ENCODE results near the gene RO60. TPM values are rescaled to one million over a fixed set of nuclear protein-coding genes. Genes with fewer than 3 reads are reported as not detected.
A peak's percentile ranks its signal among the peaks of the same experiment; 100 is the strongest.
"Not testable (repeated sequence)": the region's sequence is repeated elsewhere in the genome, so short reads cannot be mapped to it uniquely, and the experiment has no call there.

Gene RO60
- polyA plus RNA-seq, 4 donors: 4.0 to 26.4 (median 7.2) TPM

DNA sequence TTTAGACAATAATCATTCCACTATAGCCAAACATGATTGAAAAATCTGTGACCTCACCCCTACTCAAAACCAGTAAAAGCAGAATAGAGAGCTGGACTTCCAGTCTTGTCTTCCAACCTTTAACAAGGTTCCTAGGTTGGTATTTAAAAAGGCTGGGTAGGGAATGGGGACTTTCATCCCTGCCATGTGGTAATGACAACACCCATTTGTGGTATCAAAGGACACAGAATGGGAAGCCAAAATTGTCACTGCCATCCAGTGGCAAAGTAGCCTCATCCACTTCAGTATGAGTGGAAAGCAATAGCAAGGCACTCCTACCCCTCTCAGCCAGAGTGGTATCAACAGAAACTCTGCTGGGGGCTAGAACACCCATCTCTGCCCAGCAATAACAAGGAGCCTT lies 34.2 kb upstream of the RO60 start:
- Histone ChIP-seq H3K27ac (ENCODE audit: low read depth in 1 of 3, low read length in 2 of 3) (no peak overlapping the region), H3K9me3 (ENCODE audit: control insufficient read depth in 2 of 2, insufficient read depth in 1 of 2, low read depth in 1 of 2, low read length in 1 of 2) (no peaks in the 10 kb centered on the region), H3K36me3 (ENCODE audit: control insufficient read depth in 3 of 3, insufficient read depth in 2 of 3, low read depth in 1 of 3, low read length in 3 of 3) (peaks cover 0 to 9% (median 0%) of the 10 kb centered on the region in 3 donors), H3K4me3 (ENCODE audit: low read depth in 1 of 3, low read length in 3 of 3) (no peak overlapping the region), H3K27me3 (ENCODE audit: control insufficient read depth in 3 of 3, insufficient read depth in 3 of 3, low read length in 3 of 3) (no peaks in the 10 kb centered on the region), H3K4me1 (ENCODE audit: control insufficient read depth in 3 of 3, insufficient read depth in 2 of 3, low read depth in 1 of 3, low read length in 2 of 3) (no peaks in the 10 kb centered on the region)
- no peak for FAIRE-seq
- DNase-seq: peak in 1 of 2 donors; percentile 37

DNA sequence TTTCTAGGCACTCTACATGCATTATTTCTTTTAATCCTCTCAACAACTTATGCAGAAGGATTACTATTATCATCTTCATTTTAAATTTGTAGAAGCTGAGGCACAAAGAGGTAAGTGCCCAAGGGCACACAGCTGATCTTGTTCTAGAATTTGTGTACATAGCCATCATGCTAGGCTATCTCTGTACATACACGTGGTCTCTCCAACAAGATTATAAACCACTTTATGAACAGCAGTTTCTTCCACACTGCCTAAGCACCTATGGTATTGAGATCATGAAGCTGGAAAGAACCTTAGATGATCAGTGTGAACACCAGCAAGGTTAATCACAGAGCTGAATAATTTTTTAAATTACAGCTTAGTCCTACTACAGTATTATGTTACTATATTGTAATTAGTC lies 29.1 kb upstream of the RO60 start:
- Histone ChIP-seq H3K27me3 (ENCODE audit: control insufficient read depth in 3 of 3, insufficient read depth in 3 of 3, low read length in 3 of 3) (no peaks in the 10 kb centered on the region), H3K27ac (ENCODE audit: low read depth in 1 of 3, low read length in 2 of 3) (no peak overlapping the region), H3K4me1 (ENCODE audit: control insufficient read depth in 3 of 3, insufficient read depth in 2 of 3, low read depth in 1 of 3, low read length in 2 of 3) (peaks cover 0 to 5% (median 0%) of the 10 kb centered on the region in 3 donors), H3K36me3 (ENCODE audit: control insufficient read depth in 3 of 3, insufficient read depth in 2 of 3, low read depth in 1 of 3, low read length in 3 of 3) (peaks cover 0 to 9% (median 0%) of the 10 kb centered on the region in 3 donors), H3K9me3 (ENCODE audit: control insufficient read depth in 2 of 2, insufficient read depth in 1 of 2, low read depth in 1 of 2, low read length in 1 of 2) (no peaks in the 10 kb centered on the region), H3K4me3 (ENCODE audit: low read depth in 1 of 3, low read length in 3 of 3) (no peak overlapping the region)
- DNase-seq: no peak
- FAIRE-seq: no peak
- WGBS, 3 donors: 36 to 56% (median 48%) methylated on average over 1 of the region's 1 CpG

DNA sequence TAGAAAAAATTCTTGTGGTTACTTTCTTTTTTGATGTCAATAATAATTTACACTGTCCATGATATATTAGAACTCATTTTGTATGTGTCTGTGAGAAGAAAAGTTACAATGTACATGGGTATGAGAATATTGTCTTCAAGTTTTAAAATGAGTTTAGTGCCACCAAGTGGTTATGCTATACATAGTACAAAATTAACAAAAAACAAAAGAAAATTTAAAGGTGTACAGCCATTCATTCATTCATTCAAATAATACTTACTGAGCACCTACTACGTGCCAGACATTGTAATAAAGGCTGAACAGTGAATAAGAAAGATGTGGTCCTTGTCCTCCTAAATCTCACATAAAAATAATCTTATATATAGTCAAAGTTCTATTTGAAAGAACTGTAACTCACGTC lies 28.0 kb upstream of the RO60 start:
- FAIRE-seq: peak; percentile 92
- no peaks in the 10 kb centered on the region for H3K9me3 ChIP-seq (ENCODE audit: control insufficient read depth in 2 of 2, insufficient read depth in 1 of 2, low read depth in 1 of 2, low read length in 1 of 2)

DNA sequence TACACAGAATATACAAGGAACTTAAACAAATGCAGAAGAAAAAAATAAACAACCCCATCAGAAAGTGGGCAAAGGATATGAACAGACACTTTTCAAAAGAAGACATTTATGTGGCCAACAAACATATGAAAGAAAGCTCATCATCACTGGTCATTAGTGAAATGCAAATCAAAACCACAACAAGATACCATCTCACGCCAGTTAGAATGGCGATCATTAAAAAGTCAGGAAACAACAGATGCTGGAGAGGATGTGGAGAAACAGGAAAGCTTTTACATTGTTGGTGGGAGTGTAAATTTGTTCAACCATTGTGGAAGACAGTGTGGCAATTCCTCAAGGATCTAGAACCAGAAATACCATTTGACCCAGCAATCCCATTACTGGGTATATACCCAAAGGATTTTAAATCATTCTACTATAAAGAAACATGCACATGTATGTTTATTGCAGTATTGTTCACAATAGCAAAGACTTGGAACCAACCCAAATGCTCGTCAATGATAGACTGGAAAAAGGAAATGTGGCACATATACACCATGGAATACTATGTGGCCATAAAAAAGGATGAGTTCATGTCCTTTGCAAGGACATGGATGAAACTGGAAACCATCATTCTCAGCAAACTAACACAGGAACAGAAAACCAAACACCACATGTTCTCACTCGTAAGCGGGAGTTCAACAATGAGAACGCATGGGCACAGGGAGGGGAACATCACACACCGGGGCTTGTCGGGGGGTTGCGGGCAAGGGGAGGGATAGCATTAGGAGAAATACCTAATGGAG lies 26.6 kb upstream of the RO60 start:
- WGBS, 3 donors: 96 to 98% (median 96%) methylated on average over 9 of the region's 9 CpGs
- H3K36me3 ChIP-seq (ENCODE audit: control insufficient read depth in 3 of 3, insufficient read depth in 2 of 3, low read depth in 1 of 3, low read length in 3 of 3): not testable (repeated sequence)

More for the DNA sequence above, 28.0 kb upstream of the RO60 start:
- DNase-seq: peak in 1 of 2 donors; percentile 27
- H3K4me1 ChIP-seq (ENCODE audit: control insufficient read depth in 3 of 3, insufficient read depth in 2 of 3, low read depth in 1 of 3, low read length in 2 of 3): peaks cover 0 to 5% (median 0%) of the 10 kb centered on the region in 3 donors
- H3K27me3 ChIP-seq (ENCODE audit: control insufficient read depth in 3 of 3, insufficient read depth in 3 of 3, low read length in 3 of 3): no peaks in the 10 kb centered on the region
- no peak overlapping the region for H3K27ac ChIP-seq (ENCODE audit: low read depth in 1 of 3, low read length in 2 of 3)
- no peak overlapping the region for H3K4me3 ChIP-seq (ENCODE audit: low read depth in 1 of 3, low read length in 3 of 3)
- WGBS, 3 donors: 74 to 85% (median 85%) methylated on average over 2 of the region's 2 CpGs
- H3K36me3 ChIP-seq (ENCODE audit: control insufficient read depth in 3 of 3, insufficient read depth in 2 of 3, low read depth in 1 of 3, low read length in 3 of 3): peaks cover 0 to 9% (median 0%) of the 10 kb centered on the region in 3 donors

DNA sequence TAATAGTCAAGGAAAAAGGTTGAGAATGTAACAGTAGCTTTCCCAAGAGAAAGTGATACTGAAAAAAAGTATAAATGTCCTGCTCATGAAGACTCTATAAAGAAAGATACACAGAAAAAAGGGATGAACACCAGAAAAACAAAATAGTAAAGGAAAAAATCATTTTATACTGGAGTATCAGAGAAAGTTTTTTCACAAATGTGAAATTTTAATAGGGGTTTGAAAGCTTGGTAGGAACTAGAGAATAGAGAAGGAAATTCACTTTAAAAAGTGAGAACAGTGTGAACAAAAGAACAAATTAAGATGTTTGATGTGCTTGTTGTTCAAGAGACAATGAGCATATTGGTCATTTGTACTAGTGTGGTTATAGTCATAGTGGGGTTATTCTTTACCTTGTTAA lies 25.8 kb upstream of the RO60 start:
- peaks cover 0 to 2% (median 0%) of the 10 kb centered on the region in 3 donors for H3K36me3 ChIP-seq (ENCODE audit: control insufficient read depth in 3 of 3, insufficient read depth in 2 of 3, low read depth in 1 of 3, low read length in 3 of 3)
- no peaks in the 10 kb centered on the region for H3K9me3 ChIP-seq (ENCODE audit: control insufficient read depth in 2 of 2, insufficient read depth in 1 of 2, low read depth in 1 of 2, low read length in 1 of 2)
- no peak overlapping the region for H3K27ac ChIP-seq (ENCODE audit: low read depth in 1 of 3, low read length in 2 of 3)
- no peak for DNase-seq
- H3K27me3 ChIP-seq (ENCODE audit: control insufficient read depth in 3 of 3, insufficient read depth in 3 of 3, low read length in 3 of 3): no peaks in the 10 kb centered on the region
- peaks cover 0 to 5% (median 0%) of the 10 kb centered on the region in 3 donors for H3K4me1 ChIP-seq (ENCODE audit: control insufficient read depth in 3 of 3, insufficient read depth in 2 of 3, low read depth in 1 of 3, low read length in 2 of 3)
- FAIRE-seq: no peak
- no peak overlapping the region for H3K4me3 ChIP-seq (ENCODE audit: low read depth in 1 of 3, low read length in 3 of 3)

More for the DNA sequence above, 26.6 kb upstream of the RO60 start:
- H3K9me3 ChIP-seq (ENCODE audit: control insufficient read depth in 2 of 2, insufficient read depth in 1 of 2, low read depth in 1 of 2, low read length in 1 of 2); DNase-seq; H3K4me3 ChIP-seq (ENCODE audit: low read depth in 1 of 3, low read length in 3 of 3); H3K4me1 ChIP-seq (ENCODE audit: control insufficient read depth in 3 of 3, insufficient read depth in 2 of 3, low read depth in 1 of 3, low read length in 2 of 3); H3K27me3 ChIP-seq (ENCODE audit: control insufficient read depth in 3 of 3, insufficient read depth in 3 of 3, low read length in 3 of 3); H3K27ac ChIP-seq (ENCODE audit: low read depth in 1 of 3, low read length in 2 of 3); FAIRE-seq: not testable (repeated sequence)

DNA sequence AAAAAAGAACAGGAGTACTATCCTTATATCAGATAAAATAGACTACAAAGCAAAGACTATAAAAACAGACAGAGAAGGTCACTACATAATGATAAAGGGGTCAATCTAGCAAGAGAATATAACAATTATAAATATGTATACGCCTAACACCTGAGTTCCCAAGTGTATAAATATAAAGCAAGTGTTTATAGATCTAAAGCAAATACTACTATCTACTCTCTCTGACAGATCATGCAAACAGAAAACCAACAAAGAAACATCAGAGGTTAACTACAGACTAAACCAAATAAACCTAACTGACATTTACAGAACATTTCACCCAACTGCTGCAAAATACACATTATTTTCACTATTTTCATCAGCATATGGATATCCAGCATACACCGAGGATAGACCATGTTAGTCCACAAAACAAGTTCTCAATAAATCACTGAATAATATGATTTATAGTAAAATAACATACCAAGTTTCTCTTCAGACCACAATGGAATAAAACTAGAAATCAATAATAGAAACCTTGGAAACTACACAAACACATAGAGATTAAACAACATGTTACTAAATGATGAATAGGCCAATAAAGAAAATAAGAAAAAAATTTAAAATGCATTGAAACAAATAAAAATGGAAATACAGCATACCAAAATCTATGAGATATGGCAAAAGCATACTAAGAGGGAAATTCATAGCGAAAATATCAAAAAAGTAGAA lies 22.9 kb upstream of the RO60 start:
- Histone ChIP-seq H3K27me3 (ENCODE audit: control insufficient read depth in 3 of 3, insufficient read depth in 3 of 3, low read length in 3 of 3) (no peaks in the 10 kb centered on the region), H3K27ac (ENCODE audit: low read depth in 1 of 3, low read length in 2 of 3) (no peak overlapping the region), H3K4me3 (ENCODE audit: low read depth in 1 of 3, low read length in 3 of 3) (no peak overlapping the region), H3K36me3 (ENCODE audit: control insufficient read depth in 3 of 3, insufficient read depth in 2 of 3, low read depth in 1 of 3, low read length in 3 of 3) (peaks cover 0 to 6% (median 0%) of the 10 kb centered on the region in 3 donors), H3K4me1 (ENCODE audit: control insufficient read depth in 3 of 3, insufficient read depth in 2 of 3, low read depth in 1 of 3, low read length in 2 of 3) (no peaks in the 10 kb centered on the region), H3K9me3 (ENCODE audit: control insufficient read depth in 2 of 2, insufficient read depth in 1 of 2, low read depth in 1 of 2, low read length in 1 of 2) (no peaks in the 10 kb centered on the region)
- no peak for DNase-seq
- 87 to 92% (median 89%) methylated on average over 3 of the region's 3 CpGs for WGBS, 3 donors
- FAIRE-seq: peak; percentile 36

DNA sequence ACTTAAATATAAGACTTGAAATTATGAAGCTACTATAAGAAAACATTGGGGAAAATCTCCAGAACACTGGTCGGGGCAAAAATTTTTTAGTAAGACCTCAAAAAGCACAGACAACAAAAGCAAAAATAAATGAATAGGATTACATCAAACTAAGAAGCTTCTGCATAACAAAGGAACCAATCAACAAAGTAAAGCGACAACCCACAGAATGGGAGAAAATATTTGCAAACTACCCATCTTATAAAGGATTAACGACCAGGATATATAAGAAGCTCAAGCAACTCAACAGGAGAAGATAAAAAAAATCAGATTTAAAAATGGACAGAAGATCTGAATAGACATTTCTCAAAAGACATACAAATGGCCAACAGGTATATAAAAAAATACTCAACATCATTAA lies 19.4 kb upstream of the RO60 start:
- Histone ChIP-seq H3K4me3 (ENCODE audit: low read depth in 1 of 3, low read length in 3 of 3) (no peak overlapping the region), H3K4me1 (ENCODE audit: control insufficient read depth in 3 of 3, insufficient read depth in 2 of 3, low read depth in 1 of 3, low read length in 2 of 3) (peaks cover 0 to 9% (median 0%) of the 10 kb centered on the region in 3 donors), H3K36me3 (ENCODE audit: control insufficient read depth in 3 of 3, insufficient read depth in 2 of 3, low read depth in 1 of 3, low read length in 3 of 3) (peaks cover 0 to 6% (median 0%) of the 10 kb centered on the region in 3 donors), H3K27me3 (ENCODE audit: control insufficient read depth in 3 of 3, insufficient read depth in 3 of 3, low read length in 3 of 3) (no peaks in the 10 kb centered on the region), H3K27ac (ENCODE audit: low read depth in 1 of 3, low read length in 2 of 3) (no peak overlapping the region), H3K9me3 (ENCODE audit: control insufficient read depth in 2 of 2, insufficient read depth in 1 of 2, low read depth in 1 of 2, low read length in 1 of 2) (no peaks in the 10 kb centered on the region)
- FAIRE-seq (peak; percentile 41), DNase-seq (no peak)
- WGBS, 3 donors: 92 to 98% (median 97%) methylated on average over 3 of the region's 3 CpGs

DNA sequence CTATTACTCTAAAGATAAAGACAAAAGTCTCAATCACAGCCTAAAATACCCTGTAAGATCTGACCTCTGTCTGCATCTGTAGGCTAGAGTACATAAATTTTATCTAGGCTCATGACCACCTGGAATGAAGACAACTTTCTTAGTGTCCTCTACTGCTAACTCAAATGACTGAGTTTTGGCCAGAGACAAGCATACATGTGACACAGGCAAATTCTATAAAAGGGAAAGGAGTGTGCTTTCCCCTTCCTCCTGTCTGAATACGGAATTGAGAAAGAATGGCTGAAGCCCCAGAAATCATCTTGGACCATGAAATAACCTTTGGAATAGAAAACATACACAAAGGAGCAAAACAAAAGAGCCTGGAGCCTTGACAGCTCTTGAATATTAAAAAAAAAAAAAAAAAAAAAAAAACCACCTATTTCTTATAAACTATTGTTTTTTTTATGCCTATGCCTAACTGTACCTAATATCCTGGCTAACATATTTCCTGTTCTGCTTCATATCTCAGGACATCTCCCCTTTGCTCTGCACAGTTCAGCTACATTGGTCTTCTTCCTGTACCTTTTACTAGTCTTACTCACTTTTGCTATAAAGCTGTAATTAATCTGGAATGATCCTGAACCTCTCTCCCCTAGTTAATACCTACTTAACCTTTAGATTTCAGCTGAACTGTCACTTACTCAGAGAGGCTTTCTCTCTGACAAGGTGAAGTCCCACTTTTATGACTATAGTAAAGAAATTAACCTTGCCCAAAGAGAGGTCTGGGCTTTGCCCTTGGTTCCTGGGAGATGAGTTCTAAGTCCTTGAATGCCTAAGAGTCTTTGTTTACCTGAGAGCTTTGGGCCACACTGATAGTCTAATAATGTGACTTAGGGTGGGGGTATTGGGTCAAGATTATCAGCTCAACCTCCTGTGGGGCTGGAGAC lies 16.4 kb upstream of the RO60 start:
- peak; percentile 19 for FAIRE-seq

More for the DNA sequence above, 16.4 kb upstream of the RO60 start:
- Histone ChIP-seq H3K4me3 (ENCODE audit: low read depth in 1 of 3, low read length in 3 of 3) (no peak overlapping the region), H3K4me1 (ENCODE audit: control insufficient read depth in 3 of 3, insufficient read depth in 2 of 3, low read depth in 1 of 3, low read length in 2 of 3) (peaks cover 0 to 9% (median 0%) of the 10 kb centered on the region in 3 donors), H3K9me3 (ENCODE audit: control insufficient read depth in 2 of 2, insufficient read depth in 1 of 2, low read depth in 1 of 2, low read length in 1 of 2) (no peaks in the 10 kb centered on the region), H3K36me3 (ENCODE audit: control insufficient read depth in 3 of 3, insufficient read depth in 2 of 3, low read depth in 1 of 3, low read length in 3 of 3) (peaks cover 0 to 15% (median 0%) of the 10 kb centered on the region in 3 donors), H3K27ac (ENCODE audit: low read depth in 1 of 3, low read length in 2 of 3) (peak overlapping the region in 1 of 3 donors; percentile 28), H3K27me3 (ENCODE audit: control insufficient read depth in 3 of 3, insufficient read depth in 3 of 3, low read length in 3 of 3) (no peaks in the 10 kb centered on the region)
- DNase-seq: peak; percentile 55 to 71
- 71 to 100% (median 89%) methylated on average over 1 of the region's 1 CpG for WGBS, 3 donors
